NCI-H226 (cell line): ENCODE measurements around the gene SEC14L6.
A peak's percentile ranks its signal among the peaks of the same experiment; 100 is the strongest.

ENCODE experiments used
- DNase-seq: peaks from one replicate; pipeline ENCODE4 v3.0.0-alpha.2; 2015

Gene SEC14L6

DNA sequence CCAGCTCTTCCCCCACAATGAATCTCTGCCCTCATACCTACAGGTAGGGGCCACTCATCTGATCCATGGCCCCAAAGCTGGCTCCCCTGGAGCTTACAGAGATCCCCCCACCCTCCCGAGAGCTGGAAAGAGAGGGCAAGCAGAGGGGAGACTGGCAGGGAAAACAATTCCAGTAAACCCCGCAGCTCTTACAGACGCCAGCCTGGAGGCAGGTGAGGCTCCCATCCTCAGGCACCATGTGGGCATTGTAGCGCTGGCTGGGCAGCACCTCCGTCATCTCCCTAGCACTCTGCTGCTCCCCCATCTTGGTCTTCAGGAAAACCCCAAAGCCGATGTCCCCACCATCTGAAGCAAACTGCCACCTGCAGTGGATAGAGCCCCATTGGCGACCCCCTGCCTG, 55.2 kb downstream of the SEC14L6 start:
- no peak for DNase-seq

- no peak for DNase-seq
These were observed 56.1 kb downstream of the SEC14L6 start for GRCh38 chr22:30490399-30490798.

DNA sequence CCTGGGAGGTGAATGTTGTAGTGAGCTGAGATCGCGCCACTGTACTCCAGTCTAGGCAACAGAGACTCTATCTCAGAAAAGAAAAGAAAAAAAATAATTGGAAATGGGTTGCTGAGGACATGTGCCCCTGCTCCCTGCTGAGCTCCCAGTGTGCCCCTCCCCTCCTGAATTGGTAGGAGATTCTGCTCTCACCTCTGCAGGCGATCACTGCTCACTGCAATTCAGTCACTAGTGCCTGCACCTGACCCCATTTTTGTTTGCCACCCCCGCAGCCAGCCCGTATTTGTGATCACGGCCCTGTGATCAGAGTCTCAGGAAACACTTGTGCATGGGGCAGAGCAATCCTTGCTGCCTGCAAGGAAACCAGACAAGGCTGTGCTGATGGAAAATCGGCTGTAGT, 58.4 kb downstream of the SEC14L6 start:
- DNase-seq = no peak

GRCh38 chr22:30486661-30487115, 59.9 kb downstream of the SEC14L6 start:
- DNase-seq = no peak

- no peak for DNase-seq
These were observed 60.4 kb downstream of the SEC14L6 start for GRCh38 chr22:30486118-30486517.

- no peak for DNase-seq
These were observed 61.1 kb downstream of the SEC14L6 start for GRCh38 chr22:30485362-30485988.

DNA sequence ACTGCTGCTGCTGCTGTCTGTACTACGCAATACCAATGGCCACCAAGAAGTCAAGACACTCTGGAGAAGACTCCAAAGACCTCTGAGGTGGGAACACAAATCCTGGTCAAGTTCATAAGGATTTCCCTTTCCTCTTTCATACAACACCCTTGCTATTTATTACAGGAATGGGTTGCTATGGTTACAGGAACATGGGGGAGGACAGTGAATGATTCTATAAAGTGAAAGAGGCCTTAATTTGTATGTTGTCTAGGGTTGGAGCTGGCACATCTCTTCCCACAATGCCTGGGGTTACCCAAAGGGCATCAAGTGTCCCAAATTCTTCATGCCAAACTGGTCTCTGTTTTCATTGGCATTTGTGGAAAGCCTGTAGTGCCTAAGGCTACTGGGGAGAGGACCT, 63.4 kb downstream of the SEC14L6 start:
- DNase-seq = peak; percentile 10

- peak; percentile 49 for DNase-seq
These were observed 64.8 kb downstream of the SEC14L6 start for GRCh38 chr22:30481711-30482110.

DNA sequence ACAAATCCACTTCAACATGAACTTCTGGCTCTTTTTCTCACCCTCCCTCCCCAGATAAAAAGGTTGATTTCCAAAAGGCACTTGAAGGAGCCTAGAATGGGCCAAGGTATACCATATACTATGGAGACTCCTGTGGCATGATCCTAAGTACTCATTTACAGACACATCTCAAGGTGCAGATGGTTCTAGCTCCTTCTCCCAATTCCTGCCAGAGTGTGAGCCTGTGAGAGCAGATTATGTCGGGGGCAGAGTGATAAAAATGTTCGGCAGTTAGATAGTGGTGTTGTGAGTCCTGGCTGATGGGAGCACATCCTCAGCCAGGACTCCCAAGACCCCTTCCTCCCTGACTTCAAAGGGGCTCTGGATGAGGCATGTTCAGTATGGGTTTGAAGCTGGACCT, 66.6 kb downstream of the SEC14L6 start:
- no peak for DNase-seq

DNA sequence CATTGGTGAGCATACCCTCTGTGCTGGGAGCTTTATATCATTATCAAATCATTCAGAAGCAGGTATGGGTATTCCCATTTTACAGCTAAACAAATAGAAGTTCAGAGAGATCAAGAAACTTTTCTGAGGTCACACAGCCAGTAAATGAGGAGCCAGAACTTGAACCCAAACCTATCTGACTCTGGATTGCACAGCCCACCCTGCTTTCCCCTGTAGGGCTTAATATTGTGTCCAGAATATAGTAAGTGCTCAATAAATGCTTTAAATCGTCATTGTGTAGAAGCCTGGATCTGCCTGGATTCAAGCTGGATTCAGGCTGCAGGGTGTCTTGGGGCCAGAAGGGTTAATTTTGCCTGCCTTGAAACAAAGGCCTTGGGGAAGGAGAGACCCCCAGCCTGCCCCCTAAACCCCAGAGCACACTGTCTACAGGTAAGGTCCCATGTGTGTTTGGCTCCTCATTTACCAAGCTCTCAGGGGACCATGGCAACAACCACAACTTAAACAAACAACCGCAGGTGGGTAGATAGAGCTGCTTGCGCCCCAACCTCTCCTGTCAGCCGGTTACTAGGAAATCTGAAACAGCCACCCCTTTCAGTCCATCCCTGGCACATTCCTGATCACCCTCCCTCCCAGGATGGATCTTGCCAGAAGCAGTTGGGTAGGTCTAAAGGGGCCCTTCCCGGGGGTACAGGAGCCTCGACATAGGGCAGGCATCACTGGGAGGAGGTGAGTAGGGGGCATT, 71.7 kb downstream of the SEC14L6 start:
- no peak for DNase-seq

DNA sequence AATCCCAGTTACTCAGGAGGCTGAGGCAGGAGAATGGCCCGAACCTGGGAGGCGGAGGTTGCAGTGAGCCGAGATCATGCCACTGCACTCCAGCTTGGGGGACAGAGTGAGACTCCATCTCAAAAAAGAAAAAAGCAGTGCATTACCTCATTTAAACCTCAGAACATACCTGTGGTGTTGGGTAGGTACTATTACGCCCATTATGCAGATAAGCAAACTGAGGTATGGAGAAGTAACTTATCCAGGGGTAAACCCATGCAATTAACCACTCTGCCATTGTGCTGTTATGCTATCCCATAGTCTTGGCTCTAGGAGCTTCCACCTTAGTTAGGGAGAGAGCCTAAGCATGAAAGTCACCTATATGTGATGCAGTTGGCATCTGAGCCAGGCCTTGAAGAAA, 72.4 kb downstream of the SEC14L6 start:
- no peak for DNase-seq

- no peak for DNase-seq
These were observed 73.4 kb downstream of the SEC14L6 start for GRCh38 chr22:30472994-30473720.
